Ramos (cell line): Measurements from ENCODE around the gene RFNG.

ENCODE experiments used
- in situ Hi-C: fragments of 300-500 bp; cut with MboI; formaldehyde crosslinking; loops from one replicate; pipeline ENCODE4 v1.14.3; 2022; ENCODE audit warnings: low sequenced_read_pairs; ENCODE audit not compliant: unreplicated experiment

Gene RFNG

DNA sequence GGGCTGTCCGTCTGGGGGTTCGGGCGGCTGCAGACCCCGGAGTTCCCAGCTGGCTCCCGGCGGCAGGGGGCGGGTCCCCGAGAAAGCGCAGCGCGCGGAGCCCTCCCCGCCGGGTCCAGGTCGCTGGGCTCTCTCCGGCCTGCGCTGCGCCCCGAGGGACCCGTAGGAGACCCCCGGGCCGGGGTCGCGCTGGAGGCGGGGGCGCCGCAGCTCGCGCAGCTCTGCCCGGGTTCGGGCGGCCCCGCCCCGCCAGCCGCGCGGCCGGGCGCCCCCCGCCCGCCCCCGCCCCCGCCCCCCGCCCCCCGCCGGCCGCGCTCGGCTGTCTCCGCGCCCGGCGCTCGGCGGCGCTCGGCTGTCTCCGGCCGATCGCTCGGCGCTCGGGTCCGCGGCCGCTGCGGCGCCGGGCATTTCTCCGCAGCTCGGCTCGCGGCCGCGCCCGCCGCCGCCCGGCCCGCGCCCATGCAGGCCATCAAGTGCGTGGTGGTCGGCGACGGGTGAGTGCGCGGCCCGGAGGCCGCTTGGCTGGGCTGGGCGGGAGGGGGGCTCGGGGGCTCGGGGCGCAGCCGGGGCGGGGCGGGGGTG, 20.2 kb downstream of the RFNG start, which contains the start of gene RAC3:
TSS of gene RAC3 (plus strand) at position 376 of the 582 bp plus-strand sequence. CDS start at position 460, 84 bp downstream.
- in situ Hi-C loops: loop anchor here (5.0 kb wide), 1 partner anchor 126 kb away; no protein-coding TSS in a partner anchor

DNA sequence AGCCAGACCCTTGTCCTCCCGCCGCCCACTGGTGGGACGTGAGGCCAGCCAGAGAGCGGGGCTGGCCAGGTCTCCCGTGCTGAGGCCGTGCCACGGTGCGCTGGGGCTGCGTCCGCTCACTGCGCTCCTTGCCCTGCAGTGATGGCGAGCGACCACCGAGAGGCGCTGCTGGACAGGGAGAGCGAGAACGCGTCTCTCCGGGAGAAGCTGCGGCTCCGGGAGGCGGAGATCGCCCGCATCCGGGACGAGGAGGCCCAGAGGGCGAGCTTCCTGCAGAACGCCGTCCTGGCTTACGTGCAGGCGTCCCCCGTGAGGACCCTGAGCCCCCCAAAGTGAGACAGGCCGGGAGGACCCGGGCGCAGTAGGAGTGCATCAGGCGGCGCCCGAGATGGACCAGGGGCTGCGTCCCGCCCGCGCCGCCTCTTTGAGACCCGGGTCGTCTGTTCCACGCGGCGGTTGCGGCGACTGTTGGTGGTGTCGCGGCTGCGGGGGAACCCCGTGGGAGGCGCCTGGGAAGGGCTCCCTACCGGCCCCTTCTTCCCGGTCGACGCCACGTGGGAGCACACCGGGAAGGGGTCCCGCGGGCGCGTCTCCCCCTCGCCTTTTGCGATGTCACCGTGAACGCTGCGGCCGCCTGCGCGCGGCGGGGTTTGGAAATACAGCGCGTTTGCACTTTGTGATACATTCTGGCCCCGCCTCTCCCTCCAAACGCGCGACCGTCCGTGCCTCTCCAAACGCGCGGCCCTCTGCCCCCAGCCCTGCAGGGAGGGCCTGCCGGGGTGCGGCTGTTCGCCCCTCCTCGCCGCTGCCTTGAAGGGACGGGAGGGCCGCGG, 20.9 kb downstream of the RFNG start:
- in situ Hi-C loops: loop anchor here (5.0 kb wide), 1 partner anchor 127 kb away; no protein-coding TSS in a partner anchor

DNA sequence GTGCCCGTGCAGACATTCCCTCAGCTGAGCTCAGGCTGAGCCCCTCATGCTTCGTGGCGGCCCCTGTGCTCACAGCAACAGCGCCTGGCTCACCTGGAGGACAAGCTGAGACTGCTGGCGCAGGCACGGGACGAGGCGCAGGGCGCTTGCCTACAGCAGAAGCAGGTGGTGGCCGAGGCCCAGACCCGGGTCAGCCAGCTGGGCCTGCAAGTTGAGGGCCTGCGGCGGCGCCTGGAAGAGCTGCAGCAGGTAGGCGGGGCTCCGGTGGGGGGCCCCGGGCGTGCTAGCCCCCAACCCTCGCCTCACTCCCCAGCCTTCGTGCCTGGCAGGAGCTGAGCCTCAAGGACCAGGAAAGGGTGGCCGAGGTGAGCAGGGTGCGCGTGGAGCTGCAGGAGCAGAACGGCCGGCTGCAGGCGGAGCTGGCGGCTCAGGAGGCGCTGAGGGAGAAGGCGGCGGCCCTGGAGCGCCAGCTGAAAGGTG, 21.6 kb downstream of the RFNG start:
- in situ Hi-C loops: loop anchor here (5.0 kb wide), 1 partner anchor 127 kb away; no protein-coding TSS in a partner anchor

DNA sequence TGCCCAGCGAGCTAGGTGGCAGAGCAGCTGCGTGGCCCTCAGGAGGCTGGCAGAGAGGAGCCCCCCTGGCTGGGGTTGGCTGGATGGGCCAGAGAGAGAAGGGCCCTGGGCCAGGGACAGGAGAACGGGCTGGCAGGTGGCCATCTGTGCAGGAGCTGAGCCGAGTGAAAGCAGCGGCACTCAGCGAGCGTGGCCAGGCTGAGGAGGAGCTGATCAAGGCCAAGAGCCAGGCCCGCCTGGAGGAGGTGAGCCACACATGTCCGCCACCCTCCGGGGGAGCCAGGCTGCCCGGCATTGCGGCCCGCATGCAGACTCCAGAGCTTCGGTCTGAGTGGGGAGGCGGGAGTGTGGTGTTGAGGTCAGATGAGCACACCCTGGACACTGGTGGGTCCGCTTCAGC, 22.2 kb downstream of the RFNG start:
- in situ Hi-C loops: no loop called here

DNA sequence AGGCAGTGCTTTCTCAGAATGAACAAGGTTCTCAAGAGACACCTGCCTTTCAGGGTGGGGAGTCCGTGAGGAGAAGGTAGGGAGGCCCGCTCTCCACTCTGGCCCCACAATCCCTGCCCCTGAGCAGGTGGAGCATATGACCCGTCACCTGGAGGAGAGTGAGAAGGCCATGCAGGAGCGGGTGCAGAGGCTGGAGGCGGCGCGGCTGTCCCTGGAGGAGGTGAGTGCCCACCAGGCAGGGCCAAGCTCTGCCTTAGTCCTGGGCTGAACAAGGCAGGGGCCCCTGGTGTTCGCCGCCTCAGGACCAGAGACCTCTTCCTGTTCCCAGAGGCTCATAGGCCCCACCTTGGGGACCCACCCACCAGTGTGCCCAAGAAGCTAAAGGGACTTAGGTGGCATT, 22.6 kb downstream of the RFNG start:
- in situ Hi-C loops: no loop called here

DNA sequence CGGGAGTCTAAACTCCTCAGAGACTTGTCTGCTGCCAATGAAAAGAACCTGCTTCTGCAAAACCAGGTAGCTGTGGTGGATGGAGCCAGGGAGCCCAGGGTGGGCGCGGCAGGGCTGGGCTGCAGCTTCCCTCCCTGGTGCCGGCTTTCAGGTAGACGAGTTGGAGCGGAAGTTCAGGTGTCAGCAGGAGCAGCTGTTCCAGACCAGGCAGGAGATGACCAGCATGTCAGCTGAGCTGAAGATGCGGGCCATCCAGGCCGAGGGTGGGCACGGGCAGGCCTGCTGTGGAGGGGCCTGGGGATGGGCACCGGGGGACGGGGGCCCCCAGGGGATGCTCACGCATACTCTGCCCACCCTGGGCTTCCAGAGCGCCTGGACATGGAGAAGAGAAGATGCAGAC, 23.4 kb downstream of the RFNG start:
- in situ Hi-C loops: no loop called here

DNA sequence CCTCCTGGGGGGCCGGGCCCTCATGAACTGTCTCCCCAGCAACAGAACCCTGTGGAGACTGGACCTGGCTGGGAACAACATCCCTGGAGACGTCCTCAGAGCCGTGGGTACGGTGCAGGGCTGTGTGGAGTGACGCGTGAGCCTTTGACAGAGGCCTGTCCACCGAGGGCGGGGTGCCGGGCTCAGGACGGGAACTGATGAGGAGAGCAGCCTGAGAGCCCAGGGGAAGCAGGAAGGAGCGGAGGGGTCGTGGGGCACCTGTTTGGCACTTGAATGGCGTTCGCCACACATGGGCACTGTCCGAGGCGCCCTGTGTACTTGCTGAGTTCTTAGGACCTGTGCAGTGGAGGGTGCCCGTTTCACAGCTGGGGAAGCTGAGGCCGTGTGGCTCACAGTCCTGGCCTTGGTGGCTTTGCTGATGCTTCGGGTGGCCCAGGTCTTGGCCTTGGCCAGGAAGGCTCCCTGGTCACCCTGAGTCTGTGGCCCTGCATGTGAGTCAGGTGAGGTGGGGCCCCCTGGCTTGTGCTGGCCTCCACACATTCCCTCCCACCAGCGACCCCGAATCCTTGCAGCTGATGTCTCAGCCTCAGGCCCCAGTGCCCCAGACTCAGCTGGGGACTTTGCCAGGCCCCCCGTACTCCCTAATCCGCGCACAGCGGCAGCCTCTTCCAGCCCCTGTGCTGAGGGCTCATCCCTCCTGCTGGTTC, 26.1 kb downstream of the RFNG start:
- in situ Hi-C loops: no loop called here

DNA sequence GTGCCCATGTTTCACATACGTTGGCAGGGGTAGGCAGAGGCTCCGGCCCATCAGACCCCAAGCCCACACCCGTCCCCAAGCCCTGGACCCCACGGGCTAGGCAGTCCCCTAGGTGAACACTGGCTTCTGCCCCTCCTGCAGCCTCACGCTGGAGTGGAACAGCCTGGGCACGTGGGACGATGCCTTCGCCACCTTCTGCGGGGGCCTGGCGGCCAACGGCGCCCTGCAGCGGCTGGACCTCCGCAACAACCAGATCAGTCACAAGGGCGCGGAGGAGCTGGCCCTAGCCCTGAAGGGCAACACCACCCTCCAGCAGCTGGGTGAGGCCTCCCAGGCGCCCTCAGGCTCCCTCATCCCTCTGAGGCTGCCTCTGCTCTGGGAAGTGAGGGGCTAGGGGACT, 26.8 kb downstream of the RFNG start:
- in situ Hi-C loops: loop anchor here (5.0 kb wide), 1 partner anchor 68 kb away; no protein-coding TSS in a partner anchor

DNA sequence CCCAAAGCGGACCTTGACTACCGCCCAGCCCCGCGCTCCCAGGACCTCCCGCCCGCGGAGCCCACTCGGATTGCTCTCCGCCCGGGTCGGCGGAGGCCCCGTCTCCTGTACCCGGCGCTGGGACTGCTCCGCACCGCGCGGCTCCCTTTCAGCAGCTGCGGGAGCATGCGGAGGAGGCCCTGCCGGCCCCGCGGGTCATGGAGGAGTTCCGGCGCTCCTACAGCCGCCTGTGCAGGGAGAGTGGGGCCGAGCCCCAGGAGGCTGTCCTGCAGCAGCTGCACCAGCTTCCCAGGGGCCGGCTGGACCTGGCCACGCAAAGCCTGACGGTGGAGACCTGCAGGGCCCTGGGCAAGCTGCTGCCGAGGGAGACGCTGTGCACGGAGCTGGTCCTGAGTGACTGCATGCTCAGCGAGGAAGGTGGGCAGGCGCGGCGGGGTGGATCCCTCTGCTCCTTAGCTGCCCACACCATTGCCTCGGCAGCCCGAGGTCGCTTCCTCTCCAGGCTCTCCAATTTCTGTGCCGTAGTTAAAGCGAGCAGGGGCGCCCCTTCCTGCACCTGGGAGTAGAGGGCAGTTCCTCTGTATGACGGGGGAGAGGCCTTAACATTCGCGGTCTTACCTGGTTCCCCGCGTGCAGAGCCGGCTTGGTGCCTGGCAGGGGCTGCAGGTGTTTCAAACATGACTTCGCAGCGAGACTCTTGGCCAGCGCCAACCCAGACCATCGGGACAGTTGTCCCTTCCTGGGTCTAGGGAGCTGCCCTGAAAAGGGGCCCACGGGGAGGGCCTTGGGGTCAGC, 28.0 kb downstream of the RFNG start:
- in situ Hi-C loops: loop anchor here (5.0 kb wide), 1 partner anchor 66 kb away; no protein-coding TSS in a partner anchor

DNA sequence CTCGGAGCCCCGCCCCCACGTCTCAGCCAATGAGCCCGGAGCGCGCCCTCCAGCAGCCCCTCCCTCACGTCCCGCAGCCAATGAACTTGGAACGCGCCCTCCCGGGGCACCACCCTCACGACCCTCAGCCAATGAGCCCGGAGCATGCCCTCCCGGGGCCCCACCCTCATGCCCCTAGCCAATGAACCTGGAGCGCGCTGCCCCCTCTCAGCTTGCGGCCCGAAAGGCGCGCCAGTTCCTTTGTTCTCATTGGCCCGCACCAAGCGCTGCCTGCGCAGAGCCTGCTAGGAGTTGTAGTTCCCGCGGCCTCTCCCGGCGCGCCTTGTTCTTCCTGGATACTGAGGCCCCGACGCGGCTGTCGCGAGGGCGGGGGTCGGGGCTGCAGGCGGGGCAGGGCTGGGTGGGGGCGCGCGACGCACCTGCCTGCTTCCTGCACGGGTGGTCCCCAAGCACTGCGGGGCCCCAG, 28.6 kb downstream of the RFNG start, which contains the start of gene LRRC45:
TSS of gene LRRC45 (plus strand) at position 325 of the 466 bp plus-strand sequence. CDS start 339 bp downstream, outside the sequence.
- in situ Hi-C loops: loop anchor here (5.0 kb wide), 1 partner anchor 66 kb away; no protein-coding TSS in a partner anchor

DNA sequence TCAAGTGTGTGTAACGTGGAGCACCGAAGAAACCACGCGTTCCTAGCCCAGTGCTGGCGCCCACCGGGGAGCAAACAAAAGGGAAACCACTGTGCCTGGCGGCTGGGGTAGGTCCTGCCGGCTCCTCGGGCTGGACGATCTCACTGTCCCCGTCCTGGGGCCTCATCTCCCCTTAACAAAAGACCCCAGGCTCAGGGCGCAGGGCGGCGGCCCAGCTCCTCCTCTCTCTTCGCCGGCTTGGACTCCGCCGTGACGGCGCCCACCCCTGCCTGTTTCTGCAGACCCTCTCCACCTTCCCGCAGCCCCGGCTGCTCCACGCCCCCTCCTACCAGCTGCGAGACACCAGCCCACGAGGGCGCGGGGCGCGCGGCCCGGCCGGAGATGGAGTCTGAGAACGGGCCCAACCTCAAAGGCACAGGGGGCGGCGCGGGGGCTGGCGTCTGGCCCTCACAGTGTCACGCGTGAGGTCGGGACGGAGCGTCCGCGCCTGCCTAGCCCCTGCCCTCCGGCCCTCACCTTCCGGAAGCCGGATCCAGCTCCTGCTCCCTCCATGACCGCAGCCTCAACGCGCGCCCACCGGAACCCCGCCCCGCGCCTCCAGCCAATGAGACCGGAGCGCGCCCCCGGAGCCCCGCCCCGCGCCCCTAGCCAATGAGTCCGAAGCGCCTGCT, 29.2 kb downstream of the RFNG start, which contains the start of gene CENPX:
TSS of gene CENPX (minus strand) at position 569 of the 671 bp plus-strand sequence. CDS start at position 552, 17 bp downstream.
- in situ Hi-C loops: loop anchor here (5.0 kb wide), 1 partner anchor 65 kb away; no protein-coding TSS in a partner anchor

DNA sequence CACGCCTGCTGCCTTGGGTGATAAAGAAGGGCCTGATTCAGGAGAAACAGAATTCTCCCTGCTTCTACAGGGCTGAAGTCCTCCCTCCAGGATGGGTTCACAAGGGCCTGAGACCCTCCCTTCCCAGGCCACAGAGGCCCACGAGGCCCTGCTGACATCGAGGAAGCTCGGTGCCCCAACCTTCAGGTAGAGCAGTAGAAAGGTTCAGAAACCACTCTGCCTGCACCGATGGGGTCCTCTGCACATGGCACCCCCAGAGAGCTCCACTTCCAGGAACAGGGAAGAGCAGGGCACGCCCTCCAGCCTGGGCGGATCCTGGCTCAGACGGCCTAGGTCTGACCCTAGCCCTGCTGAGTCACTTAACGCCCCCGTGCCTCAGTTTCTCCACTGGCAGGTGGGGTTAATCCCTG, 29.7 kb downstream of the RFNG start:
- in situ Hi-C loops: loop anchor here (5.0 kb wide), 1 partner anchor 65 kb away; no protein-coding TSS in a partner anchor

DNA sequence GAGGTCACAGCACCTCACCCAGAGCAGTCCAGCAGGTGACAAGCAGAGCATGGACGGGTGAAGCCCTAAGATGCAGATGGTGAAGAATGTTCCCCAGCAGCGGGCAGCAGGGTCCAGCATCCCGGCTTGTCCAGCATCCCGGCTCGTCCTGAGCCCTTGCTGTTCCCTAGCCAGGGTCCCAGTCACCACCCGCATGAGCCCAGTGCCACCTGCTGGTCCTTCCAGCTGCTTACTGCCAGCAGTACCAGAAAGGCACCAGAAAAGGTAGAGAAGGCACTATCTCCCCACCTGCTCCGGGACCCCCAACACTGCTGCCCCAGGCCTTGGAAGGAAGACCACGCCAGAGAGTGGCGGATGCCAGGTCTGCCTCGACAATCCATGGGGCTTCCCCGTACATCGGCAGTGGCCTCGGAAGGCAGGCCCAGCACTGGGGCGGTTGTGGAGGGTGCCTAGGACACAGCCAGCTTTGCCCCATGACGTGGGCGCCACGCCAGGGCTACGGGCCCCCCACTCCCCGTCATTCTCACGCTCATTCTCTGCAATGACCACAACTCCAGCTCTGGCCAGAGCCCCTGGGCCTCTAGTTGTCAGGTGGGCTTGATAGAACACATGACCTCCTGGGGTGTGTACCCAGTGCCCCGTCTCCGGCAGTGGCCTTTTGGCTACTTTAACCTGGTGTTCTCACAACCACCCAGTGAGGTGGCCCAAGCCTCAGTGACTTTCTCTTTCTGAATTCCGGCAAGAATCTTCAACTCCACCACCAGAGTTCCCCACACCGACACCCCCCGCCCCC, 30.3 kb downstream of the RFNG start:
- in situ Hi-C loops: loop anchor here (5.0 kb wide), 1 partner anchor 64 kb away; no protein-coding TSS in a partner anchor

DNA sequence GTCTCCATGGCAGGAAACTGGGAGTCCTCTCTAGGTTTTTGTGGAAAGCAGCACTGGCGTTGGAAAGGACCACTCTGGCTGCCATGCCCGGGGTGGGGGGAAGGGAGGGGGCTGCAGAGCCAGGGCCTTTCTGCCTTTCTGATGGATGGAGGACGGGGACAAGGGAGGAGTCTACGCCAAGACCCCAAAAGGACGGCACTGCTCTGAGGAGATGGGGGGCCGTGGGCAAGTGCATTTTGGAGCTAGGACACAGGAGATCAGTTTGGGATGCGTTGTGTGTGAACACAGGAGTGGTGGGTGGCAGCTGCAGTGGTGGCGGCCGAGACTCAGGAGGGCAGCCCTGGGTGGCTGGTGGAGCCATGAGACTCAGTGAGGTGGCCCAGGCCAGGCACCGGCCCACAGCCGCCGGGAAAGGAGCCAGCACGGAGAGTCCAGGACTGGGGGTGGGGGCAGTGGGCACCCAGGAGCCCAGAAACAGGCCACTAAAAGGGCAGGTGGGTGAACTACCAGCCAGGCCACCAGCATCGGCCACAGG, 31.0 kb downstream of the RFNG start:
- in situ Hi-C loops: loop anchor here (5.0 kb wide), 1 partner anchor 63 kb away; no protein-coding TSS in a partner anchor

DNA sequence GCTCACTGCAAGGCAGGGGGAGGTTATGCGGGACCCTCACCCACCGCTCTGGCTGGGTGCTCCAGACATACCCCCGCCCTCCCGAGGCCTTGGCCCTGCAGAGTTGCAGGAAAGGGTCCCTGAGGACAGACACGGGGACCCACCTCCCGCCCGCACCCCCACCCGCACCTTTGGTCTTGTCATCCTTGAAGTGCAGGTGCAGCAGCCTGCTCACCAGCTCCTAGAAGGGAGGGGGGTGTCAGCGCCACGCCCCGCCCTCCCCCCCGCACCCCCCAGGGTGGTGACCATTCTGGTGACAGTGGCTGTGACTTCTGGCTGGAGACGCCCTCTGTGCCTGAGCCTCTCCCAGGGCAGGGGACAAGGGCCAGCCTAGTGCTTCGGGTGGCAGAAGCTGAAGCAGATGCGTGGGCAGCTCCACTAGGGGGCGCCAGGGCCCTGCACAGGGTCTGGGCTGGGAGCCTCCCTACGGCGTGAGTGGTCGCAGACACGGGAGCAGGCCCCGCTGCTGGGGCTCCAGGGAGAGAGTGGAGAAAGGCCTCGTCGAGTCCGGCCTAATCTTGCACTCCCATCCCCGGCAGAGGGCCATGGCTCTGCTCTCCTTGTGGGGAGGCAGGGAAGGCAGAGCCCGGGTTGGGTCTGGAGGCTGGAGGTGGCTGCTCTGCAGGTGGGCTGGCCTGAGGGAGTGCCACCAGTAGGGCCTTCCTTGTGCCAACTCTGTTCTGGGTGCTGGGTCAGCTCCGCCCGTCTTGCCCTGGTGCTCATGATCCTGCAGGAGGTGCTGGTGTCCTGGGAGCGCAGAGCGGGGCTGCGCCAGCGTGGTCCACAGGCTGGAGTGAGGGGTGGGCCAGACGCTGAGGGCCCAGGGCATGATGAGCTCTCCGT, 31.7 kb downstream of the RFNG start:
- in situ Hi-C loops: loop anchor here (5.0 kb wide), 1 partner anchor 63 kb away; no protein-coding TSS in a partner anchor

DNA sequence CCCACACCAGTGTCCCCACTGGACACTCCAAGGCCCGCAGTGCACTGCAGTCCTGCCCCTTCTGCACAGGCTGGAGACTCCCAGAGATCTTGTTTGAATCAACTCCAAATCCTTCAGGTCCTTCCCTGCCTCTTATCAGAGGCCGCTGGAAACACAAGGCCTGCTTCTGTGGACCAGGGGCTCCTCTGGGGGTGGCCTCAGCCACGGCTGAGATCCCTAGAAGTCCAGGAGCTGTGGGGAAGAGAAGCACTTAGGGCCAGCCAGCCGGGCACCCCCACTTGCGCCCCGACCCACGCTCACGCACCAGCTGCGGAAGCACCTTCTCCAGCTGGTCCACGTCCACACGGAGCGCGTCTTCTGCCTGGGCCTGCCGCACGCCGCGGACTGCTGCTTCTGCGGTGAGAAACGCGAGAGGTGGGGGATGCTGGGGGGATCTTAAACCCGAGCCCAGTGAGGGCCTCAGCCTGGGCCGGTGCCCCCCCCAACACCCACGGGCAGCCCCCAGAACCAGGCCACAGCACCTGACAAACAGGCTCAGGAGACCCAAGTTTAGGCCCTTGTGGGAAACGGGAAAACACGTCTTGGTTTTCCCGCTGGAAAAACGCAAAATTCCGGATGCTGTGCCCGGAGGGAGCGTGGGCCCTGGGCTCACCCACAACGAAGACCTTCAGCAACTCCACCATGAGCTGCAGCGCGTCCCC, 32.5 kb downstream of the RFNG start:
- in situ Hi-C loops: no loop called here
